NCI-H2107 (cell line): Measurements from ENCODE around the gene KDELR3.

ENCODE experiments used
- DNase-seq: peaks from one replicate; lab custom pipeline; 2025; lab: John Stamatoyannopoulos, UW

Gene KDELR3

DNA sequence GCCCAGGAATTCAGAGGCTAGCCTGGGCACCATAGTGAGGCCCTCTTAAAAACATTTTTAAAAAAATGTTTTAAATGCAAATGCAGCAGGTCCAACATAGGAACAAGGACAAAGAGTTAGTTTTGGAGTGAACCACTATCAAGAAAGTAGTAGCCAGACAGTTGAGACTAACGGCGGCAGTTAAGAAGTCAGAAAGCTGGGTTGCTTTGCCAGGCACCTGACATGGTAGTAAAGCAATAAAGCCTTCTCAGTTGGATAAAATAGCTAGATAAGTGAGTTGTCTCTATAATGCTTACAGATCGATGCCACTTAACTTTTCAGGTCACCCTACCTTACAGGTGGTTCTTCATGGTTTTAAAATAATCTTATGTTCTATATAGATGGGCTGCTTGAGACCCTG lies 55.1 kb downstream of the KDELR3 start:
- DNase-seq: no peak

DNA sequence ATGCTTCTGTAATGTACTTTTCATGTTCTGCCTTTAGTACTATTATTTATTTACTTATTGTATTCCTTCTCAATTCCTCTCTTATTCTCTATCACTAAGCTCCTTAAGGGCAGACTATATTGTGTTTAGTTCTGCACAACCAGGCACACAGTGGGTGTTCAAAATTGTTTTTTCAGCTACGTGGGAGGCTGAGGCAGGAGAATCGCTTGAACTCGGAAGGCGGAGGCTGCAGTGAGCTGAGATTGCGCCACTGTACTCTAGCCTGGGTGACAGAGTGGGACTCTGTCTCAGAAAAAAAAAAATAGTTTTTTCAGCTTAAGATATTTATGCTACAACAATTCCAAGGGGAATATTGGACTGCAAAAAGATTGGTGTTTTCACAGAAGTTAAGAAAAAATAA lies 55.6 kb downstream of the KDELR3 start:
- no peak for DNase-seq

DNA sequence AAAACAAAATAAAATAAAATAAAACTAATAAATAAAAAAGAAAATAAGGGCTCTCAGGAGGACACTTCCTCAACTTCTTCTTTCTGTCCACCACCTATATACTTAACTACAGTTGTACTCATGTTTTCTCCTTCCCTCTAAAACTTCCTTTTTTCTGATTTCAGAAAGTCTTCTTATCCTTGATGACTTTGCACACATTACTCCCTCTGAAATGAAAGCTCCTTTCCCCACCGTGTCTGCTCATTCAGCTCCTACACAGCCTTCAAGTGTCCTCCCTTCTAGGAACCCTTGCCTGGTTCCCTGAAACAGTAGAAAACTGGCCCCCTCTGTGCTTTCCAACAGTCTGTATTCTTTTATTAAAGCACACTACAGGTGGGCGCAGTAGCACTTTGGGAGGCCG lies 56.5 kb downstream of the KDELR3 start:
- DNase-seq: no peak

- DNase-seq: no peak
Observed at GRCh38 chr22:38531251-38531938, 63.5 kb downstream of the KDELR3 start.
